Common myeloid progenitor, CD34-positive (primary cell): ENCODE data around the gene PTPRN2.
A peak's percentile ranks its signal among the peaks of the same experiment; 100 is the strongest.

Experiments used
- CTCF ChIA-PET: fragments of 350-600 bp; sonication (Branson Sonifier 250); formaldehyde crosslinking; loops from one replicate; lab custom pipeline; 2021; ENCODE audit warnings: antibody characterized with exemption; lab: Charles Lee
- POLR2A ChIA-PET: fragments of 350-600 bp; sonication (Branson Sonifier 250); formaldehyde crosslinking; loops from one replicate; lab custom pipeline; 2021; ENCODE audit warnings: antibody characterized with exemption; lab: Charles Lee
- DNase-seq, 3 donors: peaks; one replicate each; pipeline versions ENCODE4 v3.0.0 to v3.0.0-alpha.2; 2013
- H3K27ac ChIP-seq, 2 experiments: 1 replicate in 1 of 2; 2 replicates in 1 of 2; pipeline ENCODE4 v1.7.0; 2013; ENCODE audit warnings: inconsistent platforms in 2 of 2, low read length in 2 of 2, mild to moderate bottlenecking in 2 of 2, low read depth in 1 of 2, moderate library complexity in 1 of 2; ENCODE audit not compliant: severe bottlenecking in 2 of 2, insufficient read depth in 1 of 2, poor library complexity in 1 of 2
- H3K27me3 ChIP-seq, 5 experiments: replicated peaks in 2 of 5; 1 replicate in 3 of 5; 2 replicates in 2 of 5; pipeline versions ENCODE4 v1.6.1 to v1.7.0; 2013; ENCODE audit warnings: low read length in 4 of 5, mild to moderate bottlenecking in 2 of 5, moderate library complexity in 2 of 5, inconsistent platforms in 1 of 5; ENCODE audit not compliant: insufficient read depth in 5 of 5, control insufficient read depth in 4 of 5
- H3K36me3 ChIP-seq, 4 experiments: 1 replicate in 2 of 4; 2 replicates in 2 of 4; pipeline versions ENCODE4 v1.6.1 to v1.7.0; 2013; ENCODE audit warnings: low read length in 3 of 4, control low read depth in 1 of 4, mild to moderate bottlenecking in 1 of 4; ENCODE audit not compliant: control insufficient read depth in 4 of 4, insufficient read depth in 4 of 4
- H3K4me1 ChIP-seq, 4 experiments: 1 replicate in 3 of 4; 2 replicates in 1 of 4; pipeline versions ENCODE4 v1.6.1 to v1.7.1; 2013; ENCODE audit warnings: low read length in 3 of 4, mild to moderate bottlenecking in 3 of 4, control low read depth in 1 of 4, inconsistent platforms in 1 of 4, moderate library complexity in 1 of 4; ENCODE audit not compliant: control insufficient read depth in 4 of 4, insufficient read depth in 4 of 4; ENCODE audit errors: control extremely low read depth in 1 of 4
- H3K4me3 ChIP-seq, 7 experiments: 1 replicate in 4 of 7; 2 replicates in 3 of 7; pipeline versions ENCODE4 v1.5.1 to v1.7.0; 2013; ENCODE audit warnings: mild to moderate bottlenecking in 7 of 7, low read length in 6 of 7, moderate library complexity in 6 of 7, inconsistent platforms in 2 of 7, low read depth in 2 of 7, control low read depth in 1 of 7; ENCODE audit not compliant: insufficient read depth in 4 of 7, control insufficient read depth in 1 of 7; ENCODE audit errors: extremely low read depth in 1 of 7
- H3K9me3 ChIP-seq, 5 experiments: 1 replicate in 4 of 5; 2 replicates in 1 of 5; pipeline versions ENCODE4 v1.6.1 to v1.7.1; 2013; ENCODE audit warnings: low read length in 4 of 5, mild to moderate bottlenecking in 2 of 5, inconsistent platforms in 1 of 5, low read depth in 1 of 5, moderate library complexity in 1 of 5; ENCODE audit not compliant: control insufficient read depth in 4 of 5, insufficient read depth in 2 of 5; ENCODE audit errors: control extremely low read depth in 1 of 5
- WGBS: methylation state at CpG from one replicate; pipeline ENCODE4 v1.1.5; 2013; ENCODE audit not compliant: insufficient coverage; 5-methylcytosine and 5-hydroxymethylcytosine counted together

PTPRN2 gene

DNA sequence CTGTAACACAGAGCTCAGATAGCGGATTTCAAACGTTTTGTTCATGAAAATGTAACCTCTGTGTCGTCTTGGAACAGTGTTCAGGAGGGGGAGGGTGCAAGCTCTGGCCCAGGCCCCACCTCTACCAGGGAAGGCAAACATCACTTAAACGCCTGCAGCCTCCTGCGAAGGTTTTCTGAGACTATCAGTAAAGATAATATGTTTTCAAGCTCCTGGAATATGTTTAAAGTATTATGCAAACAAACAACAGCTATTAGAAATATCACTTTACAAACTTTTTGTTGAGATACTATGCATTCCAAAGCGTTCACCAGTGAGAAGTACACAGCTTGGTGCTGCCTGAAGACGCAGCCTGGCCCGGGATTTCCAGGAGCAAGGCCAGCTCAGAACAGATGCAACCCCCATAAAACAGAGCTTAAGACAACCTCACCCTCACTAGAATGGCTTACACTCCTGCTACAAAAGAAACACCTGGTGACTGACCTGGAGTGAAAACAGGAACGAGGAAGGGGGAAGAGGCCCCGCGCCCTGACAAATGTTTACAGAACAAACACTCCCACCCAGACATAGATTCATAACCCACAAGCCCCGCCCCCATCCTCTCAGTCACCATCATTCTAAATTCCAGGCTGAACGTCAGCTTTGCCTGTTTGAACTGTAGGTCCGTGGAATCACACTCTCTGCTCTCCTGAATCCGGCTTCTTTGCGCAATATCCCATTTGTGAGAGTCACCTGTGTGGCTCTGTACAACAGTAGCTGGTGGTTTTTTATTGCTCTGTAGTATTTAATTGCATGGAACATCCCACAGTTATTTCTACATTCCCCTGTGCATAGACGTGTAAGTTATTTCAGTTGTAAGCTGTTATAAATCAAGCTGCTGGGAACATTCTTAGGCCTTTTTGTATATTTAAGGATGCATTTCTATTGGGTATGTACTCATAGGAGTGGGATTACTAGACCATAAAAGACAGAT, 155.0 kb downstream of the PTPRN2 start:
- POLR2A ChIA-PET: no interaction called here
- CTCF ChIA-PET: interaction anchor here (0.6 to 1.1 kb wide), 4 partner anchors 10 to 151 kb away, joined by 3 read pairs; no protein-coding TSS in a partner anchor
- WGBS: 54% methylated on average over 5 of the region's 17 CpGs

DNA sequence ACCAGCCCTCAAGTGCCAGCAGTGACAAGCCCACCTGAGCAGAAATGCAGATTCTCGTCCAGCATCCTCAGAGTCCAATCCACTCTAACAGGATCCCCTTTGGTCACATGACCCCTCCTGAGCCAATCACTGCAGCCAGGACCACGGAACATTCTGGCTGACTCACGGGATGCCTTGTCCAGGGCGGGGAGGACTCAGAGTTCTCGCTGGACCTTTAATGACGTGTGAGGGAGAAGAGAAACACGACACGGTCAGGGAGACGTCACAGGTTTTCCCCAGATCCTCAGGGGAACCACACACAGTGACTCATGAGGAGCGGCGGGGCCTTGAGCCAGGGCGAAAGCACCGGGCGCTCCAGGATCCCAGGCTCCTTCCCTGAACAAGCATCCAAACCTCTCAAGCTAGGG, 155.7 kb downstream of the PTPRN2 start:
- H3K4me3 ChIP-seq: no peak overlapping the region
- no peak for DNase-seq
- peaks cover 0 to 5% (median 0%) of the 10 kb centered on the region in 5 experiments for H3K9me3 ChIP-seq
- H3K4me1 ChIP-seq: peaks cover 0 to 2% (median 0%) of the 10 kb centered on the region in 4 experiments
- POLR2A ChIA-PET: no interaction called here
- peaks cover 0 to 3% (median 2%) of the 10 kb centered on the region in 5 experiments for H3K27me3 ChIP-seq
- CTCF ChIA-PET: interaction anchor here (0.6 to 0.8 kb wide), 2 partner anchors 15 to 150 kb away, joined by 3 read pairs; no protein-coding TSS in a partner anchor
- H3K27ac ChIP-seq: no peak overlapping the region
- WGBS: 93% methylated on average over 13 of the region's 14 CpGs
- no peaks in the 10 kb centered on the region for H3K36me3 ChIP-seq

More for the DNA sequence above, 155.0 kb downstream of the PTPRN2 start:
- H3K27me3 ChIP-seq: peaks cover 0 to 7% (median 2%) of the 10 kb centered on the region in 5 experiments
- H3K36me3 ChIP-seq: no peaks in the 10 kb centered on the region
- H3K27ac ChIP-seq: no peak overlapping the region
- H3K4me3 ChIP-seq: no peak overlapping the region
- DNase-seq: peak in 2 of 3 donors; percentile 8 to 12
- peaks cover 0 to 5% (median 0%) of the 10 kb centered on the region in 5 experiments for H3K9me3 ChIP-seq
- peaks cover 0 to 2% (median 0%) of the 10 kb centered on the region in 4 experiments for H3K4me1 ChIP-seq

DNA sequence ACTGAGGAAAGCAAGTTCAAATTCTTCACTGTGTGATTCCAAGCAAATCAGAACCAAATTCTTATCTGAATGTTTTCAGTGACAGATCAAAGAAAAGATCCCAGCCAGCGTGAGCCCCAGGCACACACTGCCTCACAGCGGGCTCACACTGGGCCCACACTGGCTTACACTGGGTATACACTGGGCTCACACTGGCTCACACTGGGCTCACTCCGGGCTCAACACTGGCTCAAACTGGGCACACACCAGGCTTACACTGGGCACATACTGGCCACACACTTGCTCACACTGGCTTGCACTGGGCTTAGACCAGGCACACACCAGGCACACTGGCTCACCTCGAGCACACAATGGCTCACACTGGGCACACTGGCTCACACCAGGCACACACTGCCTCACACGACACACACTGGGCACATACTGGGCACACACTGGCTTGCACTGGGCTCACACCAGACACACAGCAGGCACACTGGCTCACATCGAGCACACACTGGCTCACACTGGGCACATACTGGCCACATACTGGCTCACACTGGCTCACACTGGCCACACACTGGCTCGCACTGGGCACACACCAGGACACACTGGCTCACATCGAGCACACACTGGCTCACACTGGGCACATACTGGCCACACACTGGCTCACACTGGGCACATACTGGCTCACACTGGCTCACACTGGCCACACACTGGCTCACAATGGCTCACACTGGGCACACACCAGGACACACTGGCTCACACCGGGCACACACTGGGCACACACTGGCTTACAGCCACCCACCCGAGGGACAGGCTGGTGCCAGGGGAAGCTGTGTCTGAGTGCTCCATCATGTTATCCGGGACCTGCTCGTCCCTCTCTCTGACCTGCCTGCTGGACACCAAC, 156.3 kb downstream of the PTPRN2 start:
- CTCF ChIA-PET: interaction anchor here (0.6 kb wide), 1 partner anchor 150 kb away, joined by 3 read pairs; no protein-coding TSS in a partner anchor
- no peak overlapping the region for H3K27ac ChIP-seq

DNA sequence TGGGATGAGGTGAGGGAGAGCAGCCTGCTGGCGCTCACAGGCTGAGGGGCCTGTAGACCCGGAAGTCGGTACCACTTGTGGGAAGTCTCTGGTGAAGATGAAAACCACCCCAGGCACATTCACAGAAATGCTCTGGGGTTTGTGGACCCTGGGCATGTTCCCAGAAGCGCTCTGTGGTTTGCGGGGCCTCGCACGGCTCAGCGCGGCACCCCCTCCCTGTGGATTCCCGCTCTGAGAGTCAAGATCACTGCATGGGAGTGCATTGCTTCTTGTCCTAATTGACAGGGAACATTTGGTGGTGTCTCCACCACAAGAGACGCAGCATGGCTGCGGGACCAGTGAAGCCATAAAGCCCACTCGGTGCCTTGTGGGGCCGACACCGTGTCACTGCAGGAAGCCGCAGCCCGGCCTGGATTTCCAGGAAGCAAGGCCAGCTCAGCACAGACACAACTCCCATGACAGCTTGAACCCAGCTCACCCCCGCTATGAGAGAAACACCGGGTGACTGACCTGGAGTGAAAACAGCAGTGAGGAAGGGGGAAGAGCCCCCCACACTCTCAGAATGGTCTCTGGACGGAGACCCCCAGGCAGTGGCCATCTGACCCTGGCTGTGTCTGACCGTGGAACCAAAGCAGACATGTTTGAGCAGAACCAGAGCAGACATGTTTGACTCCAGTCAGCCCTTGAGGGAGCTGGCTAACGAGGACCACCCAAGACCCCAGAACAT, 157.2 kb downstream of the PTPRN2 start:
- 97% methylated on average over 22 of the region's 22 CpGs for WGBS
- DNase-seq: no peak
- Histone ChIP-seq H3K9me3 (peaks cover 0 to under 1% (median 0%) of the 10 kb centered on the region in 5 experiments), H3K4me1 (peaks cover 0 to 2% (median 0%) of the 10 kb centered on the region in 4 experiments), H3K27me3 (peaks cover 0 to 2% (median 0%) of the 10 kb centered on the region in 5 experiments), H3K4me3 (no peak overlapping the region), H3K27ac (no peak overlapping the region), H3K36me3 (no peaks in the 10 kb centered on the region)
- CTCF ChIA-PET: no interaction called here
- POLR2A ChIA-PET: no interaction called here

More for the DNA sequence above, 156.3 kb downstream of the PTPRN2 start:
- Histone ChIP-seq H3K4me3 (no peak overlapping the region), H3K36me3 (no peaks in the 10 kb centered on the region), H3K27me3 (peaks cover 0 to 3% (median 2%) of the 10 kb centered on the region in 5 experiments), H3K9me3 (peaks cover 0 to 5% (median 0%) of the 10 kb centered on the region in 5 experiments), H3K4me1 (peaks cover 0 to 2% (median 0%) of the 10 kb centered on the region in 4 experiments)
- POLR2A ChIA-PET: no interaction called here
- DNase-seq: no peak
- WGBS: 92% methylated on average over 12 of the region's 12 CpGs

DNA sequence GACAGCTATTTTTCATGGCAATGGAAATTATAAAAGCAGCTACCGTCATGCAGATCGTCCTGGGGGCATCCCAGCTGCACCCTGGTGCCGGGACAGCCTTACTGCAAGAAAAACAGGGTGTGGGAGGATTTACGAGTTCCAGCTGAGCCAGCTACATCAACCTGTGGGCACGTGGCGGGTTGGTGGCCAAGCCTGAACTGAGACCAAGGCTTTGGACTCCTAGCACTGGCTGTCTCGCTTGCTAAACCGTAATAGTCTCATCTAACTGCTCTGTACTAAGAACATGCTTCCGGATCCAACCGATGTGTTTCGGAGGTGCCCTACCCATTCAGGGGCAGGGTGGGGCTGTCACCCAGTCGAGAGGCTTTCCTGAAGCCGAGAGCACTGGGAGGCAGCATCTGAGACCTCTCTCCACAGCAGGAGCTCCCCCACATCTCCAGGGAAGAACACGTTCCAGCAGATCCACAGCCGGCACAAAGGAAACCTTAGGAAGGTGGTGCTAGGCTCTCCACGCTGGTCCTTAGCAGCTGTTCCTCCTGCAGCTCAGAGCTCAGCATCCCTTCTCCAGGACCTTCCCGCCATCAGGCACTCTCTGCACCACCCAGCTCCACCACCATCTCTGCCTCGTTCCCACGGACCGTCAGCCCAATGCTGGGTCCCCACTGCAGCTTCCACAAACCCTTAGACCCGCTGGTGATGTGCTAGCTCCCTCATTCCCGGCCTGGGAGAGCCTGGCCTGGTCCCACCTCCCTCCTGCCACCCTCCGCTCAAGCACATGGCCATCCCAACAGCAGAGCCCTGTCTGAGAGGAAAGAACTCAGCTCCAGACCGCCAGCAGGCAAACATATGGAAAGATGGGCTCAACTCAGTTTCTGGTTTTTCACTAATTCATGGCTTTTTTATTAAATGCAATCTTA, 158.5 kb downstream of the PTPRN2 start:
- no peak overlapping the region for H3K27ac ChIP-seq
- H3K9me3 ChIP-seq: no peaks in the 10 kb centered on the region
- peaks cover 0 to 2% (median 0%) of the 10 kb centered on the region in 5 experiments for H3K27me3 ChIP-seq
- peaks cover 0 to 2% (median 0%) of the 10 kb centered on the region in 4 experiments for H3K4me1 ChIP-seq
- 96% methylated on average over 19 of the region's 24 CpGs for WGBS
- DNase-seq: no peak
- POLR2A ChIA-PET: no interaction called here
- CTCF ChIA-PET: interaction anchor here (1.5 kb wide), 1 partner anchor 12 kb away, joined by 4 read pairs; no protein-coding TSS in a partner anchor
- H3K36me3 ChIP-seq: no peaks in the 10 kb centered on the region
- no peak overlapping the region for H3K4me3 ChIP-seq
